Neural cell (in vitro differentiated cells): ENCODE data around the gene TP53INP2. TPM values are rescaled to one million over a fixed set of nuclear protein-coding genes. Genes with fewer than 3 reads are reported as not detected.

Source experiments
- polyA plus RNA-seq: library from polyadenylated mRNA; depleted of rRNA; stranded (reverse); fragments of >200 nt; gene quantifications from 2 replicates; pipeline ENCODE4 v1.2.3, GENCODE V29; 2014
- small RNA-seq, 3 experiments: library from RNA; depleted of rRNA; stranded (forward); fragments of <200 nt; gene quantifications; one replicate each; pipeline ENCODE3, GENCODE V24; 2012

The TP53INP2 gene
- polyA plus RNA-seq, 1 donor from 2014 or later = 11.5 TPM

Small RNAs within 50 kb of the gene (small RNA-seq; reads per million reads assigned to genes)
- 0 reads per million in 3 experiments for gene AL118520.1

Other genes starting within 250 kb of the TP53INP2 start
- gene DYNLRB1, start 187.9 kb upstream of the TP53INP2 start, polyA plus RNA-seq = 103 and 106 TPM in 2 replicates
- gene MAP1LC3A, start 145.6 kb upstream of the TP53INP2 start, polyA plus RNA-seq = 56.2 and 58.3 TPM in 2 replicates
- 35.8 and 43.0 TPM in 2 replicates for gene PIGU, start 27.3 kb upstream of the TP53INP2 start, polyA plus RNA-seq
- gene NCOA6, start 121.3 kb downstream of the TP53INP2 start, polyA plus RNA-seq = 10.8 and 13.0 TPM in 2 replicates
- gene GGT7, start 168.5 kb downstream of the TP53INP2 start, polyA plus RNA-seq = 42.9 and 45.4 TPM in 2 replicates
- 12.3 and 27.7 TPM in 2 replicates for gene ACSS2, start 172.3 kb downstream of the TP53INP2 start, polyA plus RNA-seq